ENCODE measurements around the gene SYT3.

GRCh38 chr19:50654882-50655281 is 15.2 kb upstream of the SYT3 start:
- no peak for TF ChIP-seq POLR2A (IDR thresholded peaks at IDR 0.05)
- no peak for TF ChIP-seq POLR2AphosphoS5 (IDR thresholded peaks at IDR 0.05; ENCODE audit: insufficient read depth in 1 of 2, low read depth in 1 of 2)
